Right lobe of liver (tissue), 6 donors: Measurements from ENCODE around the gene GFRA1. TPM values are rescaled to one million over a fixed set of nuclear protein-coding genes. Genes with fewer than 3 reads are reported as not detected.
A peak's percentile ranks its signal among the peaks of the same experiment; 100 is the strongest.

Experiments used
- ATAC-seq, 4 donors: fragments of 200-7000 bp; cut with Tn5 transposase; one replicate each; pipeline ENCODE4 v1.9.1; 2020; ENCODE audit warnings: mild to moderate bottlenecking in 4 of 4, moderate library complexity in 4 of 4
- DNase-seq, 3 donors: peaks; one replicate each; pipeline ENCODE4 v3.0.0-alpha.2; 2020
- H3K27ac ChIP-seq, 3 donors: fragments of 200-600 bp; one replicate each; pipeline ENCODE4 v1.8.0; 2022
- H3K27me3 ChIP-seq, 2 donors: fragments of 200-600 bp; one replicate each; pipeline ENCODE4 v1.8.0; 2022
- H3K36me3 ChIP-seq, 4 donors: fragments of 200-600 bp; sonication (generic) in 1 of 4; one replicate each; pipeline versions ENCODE4 v1.5.1 to v1.8.0; 2017 to 2022; ENCODE audit warnings: control low read depth in 1 of 4
- H3K4me1 ChIP-seq, 4 donors: fragments of 200-600 bp; sonication (generic) in 1 of 4; one replicate each; pipeline versions ENCODE4 v1.5.1 to v1.8.0; 2017 to 2022; ENCODE audit warnings: control low read depth in 1 of 4
- H3K4me3 ChIP-seq, 3 donors: fragments of 200-600 bp; one replicate each; pipeline ENCODE4 v1.8.0; 2022
- H3K9me3 ChIP-seq, 4 donors: fragments of 200-600 bp; sonication (generic) in 1 of 4; one replicate each; pipeline versions ENCODE4 v1.5.1 to v1.8.0; 2017 to 2022; ENCODE audit warnings: control low read depth in 1 of 4
- CTCF ChIP-seq, 4 donors: fragments of 200-600 bp in 3 of 4; fragments of 450-650 bp in 1 of 4; IDR thresholded peaks; one replicate each; pipeline versions ENCODE4 v1.5.1 to v1.8.0; 2016 to 2022; ENCODE audit warnings: antibody characterized with exemption in 4 of 4, mild to moderate bottlenecking in 2 of 4
- POLR2A ChIP-seq: fragments of 450-650 bp; IDR thresholded peaks from one replicate; pipeline ENCODE4 v1.6.1; 2017; ENCODE audit warnings: antibody characterized with exemption, mild to moderate bottlenecking
- WGBS: methylation state at CpG from one replicate; pipeline ENCODE4 v1.1.6; 2018; ENCODE audit warnings: low coverage, low lambda C conversion rate; ENCODE audit not compliant: insufficient coverage; ENCODE audit errors: missing lambda C conversion rate; 5-methylcytosine and 5-hydroxymethylcytosine counted together
- intact Hi-C, 2 donors: fragments of 100-400 bp; cut with DNase I; formaldehyde crosslinking; loops; one replicate each; pipeline versions ENCODE4 v1.11.2 to v1.14.1; 2022
- total RNA-seq, 6 experiments: library from RNA; depleted of rRNA in 2 of 6; stranded (reverse); fragments of >200 nt in 2 of 6; fragmentation: NEBNext Ultra II Directional in 3 of 6; extraction: Animal tissue kit (Norgen Biotek cat#: 25700) in 3 of 6; gene quantifications; one replicate each; pipeline versions ENCODE4 v1.1.0 to v1.2.4, GENCODE V29; 2016 to 2023
- donor health status: DM: no; HTN: yes; CAD: no.
- donor health status: DM: no; HTN: no; CAD: no.
- donor health status: DM: no; HTN: no; CAD: no.
- donor health status: DM: no; HTN: yes; CAD: no.
- donor health status: DM: no; HTN: yes; CAD: no.

GFRA1 gene
- total RNA-seq, 6 experiments from 2014 or later: 17.9 to 67.8 (median 42.8) TPM

- Histone ChIP-seq H3K27me3 (no peaks in the 10 kb centered on the region), H3K4me3 (no peak overlapping the region), H3K4me1 (peaks cover 0 to 49% (median 10%) of the 10 kb centered on the region in 4 donors), H3K36me3 (no peaks in the 10 kb centered on the region), H3K27ac (no peak overlapping the region), H3K9me3 (no peaks in the 10 kb centered on the region)
- WGBS: no CpG with 5 or more reads among the region's 5 CpGs
- intact Hi-C loops: no loop called here
- ATAC-seq (no peak), DNase-seq (no peak)
- no peak for TF ChIP-seq CTCF (IDR thresholded peaks at IDR 0.05)
- TF ChIP-seq POLR2A: no peak
Measured at GRCh38 chr10:116049974-116050304, 223.1 kb downstream of the GFRA1 start.

DNA sequence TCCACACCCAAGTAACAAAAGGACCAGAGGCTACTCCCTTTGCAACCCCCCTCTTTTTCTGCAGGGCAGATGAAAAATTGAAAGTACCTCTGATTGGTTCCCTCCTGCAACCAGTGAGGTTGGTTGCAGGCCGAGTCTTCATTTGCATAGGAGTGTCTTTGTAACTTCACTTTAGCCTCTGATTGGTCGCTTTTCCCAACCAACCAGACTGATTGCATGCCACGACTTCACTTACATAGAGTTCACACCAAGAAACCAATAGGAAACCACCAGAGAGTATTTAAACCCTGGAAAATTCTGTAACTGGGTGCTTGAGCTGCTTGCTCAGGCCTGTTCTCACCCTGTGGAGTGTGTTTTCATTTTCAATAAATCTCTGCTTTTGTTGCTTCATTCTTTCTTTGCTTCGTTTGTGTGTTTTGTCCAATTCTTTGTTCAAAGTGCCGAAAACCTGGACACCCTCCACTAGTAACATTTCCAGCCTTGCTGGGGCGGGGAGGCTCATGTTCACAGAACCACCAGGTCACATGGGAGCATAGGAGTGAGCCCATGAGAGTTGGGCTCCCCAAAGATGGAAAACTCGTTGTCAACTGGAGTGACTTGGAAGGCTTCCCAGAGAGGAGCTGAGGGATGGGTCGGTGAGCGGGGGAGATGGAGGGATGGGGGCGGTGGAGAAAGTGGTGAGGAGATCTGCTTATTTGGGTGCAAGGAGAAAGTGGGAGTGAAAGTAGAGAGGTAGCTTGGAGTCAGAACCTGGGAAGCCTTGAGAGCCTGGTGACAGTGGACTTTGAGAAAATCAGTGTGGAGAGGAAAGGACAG is 223.6 kb downstream of the GFRA1 start:
- peak in 3 of 4 donors; percentile 12 to 61 (median 17) for ATAC-seq
- H3K36me3 ChIP-seq: no peaks in the 10 kb centered on the region
- H3K27ac ChIP-seq: no peak overlapping the region
- peaks cover 0 to 51% (median 12%) of the 10 kb centered on the region in 4 donors for H3K4me1 ChIP-seq
- no peak for DNase-seq
- no peaks in the 10 kb centered on the region for H3K9me3 ChIP-seq
- H3K27me3 ChIP-seq: no peaks in the 10 kb centered on the region
- 65% methylated on average over 10 of the region's 10 CpGs for WGBS
- intact Hi-C loops: no loop called here
- no peak overlapping the region for H3K4me3 ChIP-seq
- no peak for TF ChIP-seq CTCF (IDR thresholded peaks at IDR 0.05)
- no peak for TF ChIP-seq POLR2A

DNA sequence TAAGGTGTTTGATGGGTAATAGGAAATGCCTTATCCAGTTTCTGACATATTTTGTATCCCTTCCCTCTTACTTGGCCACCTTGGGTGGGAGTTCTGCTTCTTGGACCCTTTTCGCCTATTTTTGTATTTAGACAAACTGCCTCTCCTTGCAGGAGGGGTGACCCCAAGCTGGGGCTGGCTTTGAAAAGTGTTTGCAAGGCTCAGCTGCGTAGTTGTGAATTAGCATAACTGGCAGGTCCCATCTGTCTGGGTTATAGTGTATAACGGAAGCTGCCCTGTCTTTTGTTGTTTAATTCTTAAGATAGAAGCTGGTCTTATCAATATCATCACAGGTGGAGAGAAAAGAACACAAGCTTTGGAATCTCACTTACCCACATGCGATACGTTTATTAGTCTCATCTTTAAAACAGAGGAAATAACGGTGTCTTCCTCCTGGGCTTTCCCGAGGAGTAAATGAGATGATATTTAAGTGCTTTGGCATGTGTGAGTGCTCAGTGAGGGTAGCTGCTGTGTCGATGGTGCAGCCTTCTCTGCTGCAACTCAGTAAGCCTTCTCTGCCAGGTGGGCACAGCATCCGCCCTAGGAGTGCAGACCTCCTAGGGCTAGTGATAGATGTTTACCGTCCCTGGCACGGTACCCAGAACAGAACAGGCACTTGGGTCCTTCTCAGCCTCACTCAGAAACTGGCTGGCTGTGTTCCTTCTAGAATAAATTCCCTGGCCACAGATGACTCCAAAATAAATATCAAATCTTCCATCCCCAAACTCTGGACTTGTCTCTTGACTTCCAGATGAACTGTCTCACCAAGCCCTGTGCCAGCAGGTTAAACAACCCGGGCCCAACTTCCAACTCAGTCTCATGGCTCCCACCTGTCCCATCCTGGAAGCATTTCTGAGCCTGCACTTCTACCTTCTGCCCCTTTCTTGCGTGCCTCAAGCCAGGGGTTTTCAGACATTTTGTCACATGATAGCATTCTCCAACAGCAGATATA is 227.3 kb downstream of the GFRA1 start:
- DNase-seq (peak in 2 of 3 donors; percentile 69 to 79), ATAC-seq (peak; percentile 44 to 75 (median 71))
- no peak for TF ChIP-seq CTCF (IDR thresholded peaks at IDR 0.05)
- TF ChIP-seq POLR2A: no peak

GRCh38 chr10:116044801-116045248 is 228.2 kb downstream of the GFRA1 start:
- Histone ChIP-seq H3K4me3 (no peak overlapping the region), H3K27me3 (no peaks in the 10 kb centered on the region), H3K36me3 (no peaks in the 10 kb centered on the region), H3K4me1 (peaks cover 0 to 49% (median 12%) of the 10 kb centered on the region in 4 donors), H3K9me3 (no peaks in the 10 kb centered on the region), H3K27ac (peak overlapping the region in 2 of 3 donors; percentile 29 to 70)
- intact Hi-C loops: no loop called here
- WGBS: 30% methylated on average over 3 of the region's 3 CpGs
- TF ChIP-seq POLR2A: no peak
- TF ChIP-seq CTCF (IDR thresholded peaks at IDR 0.05): no peak
- DNase-seq (peak; percentile 33 to 76 (median 70)), ATAC-seq (peak; percentile 62 to 88 (median 74))

More for the DNA sequence above, 227.3 kb downstream of the GFRA1 start:
- Histone ChIP-seq H3K36me3 (no peaks in the 10 kb centered on the region), H3K4me3 (no peak overlapping the region), H3K27ac (peak overlapping the region in 2 of 3 donors; percentile 29 to 70), H3K9me3 (no peaks in the 10 kb centered on the region), H3K4me1 (peaks cover 0 to 54% (median 12%) of the 10 kb centered on the region in 4 donors), H3K27me3 (no peaks in the 10 kb centered on the region)
- WGBS: 53% methylated on average over 11 of the region's 13 CpGs
- intact Hi-C loops: no loop called here
